ENCODE data around the gene PTGFRN.

GRCh38 chr1:116994411-116994810, 84.7 kb downstream of the PTGFRN start:
- TF ChIP-seq, protein P1, sequence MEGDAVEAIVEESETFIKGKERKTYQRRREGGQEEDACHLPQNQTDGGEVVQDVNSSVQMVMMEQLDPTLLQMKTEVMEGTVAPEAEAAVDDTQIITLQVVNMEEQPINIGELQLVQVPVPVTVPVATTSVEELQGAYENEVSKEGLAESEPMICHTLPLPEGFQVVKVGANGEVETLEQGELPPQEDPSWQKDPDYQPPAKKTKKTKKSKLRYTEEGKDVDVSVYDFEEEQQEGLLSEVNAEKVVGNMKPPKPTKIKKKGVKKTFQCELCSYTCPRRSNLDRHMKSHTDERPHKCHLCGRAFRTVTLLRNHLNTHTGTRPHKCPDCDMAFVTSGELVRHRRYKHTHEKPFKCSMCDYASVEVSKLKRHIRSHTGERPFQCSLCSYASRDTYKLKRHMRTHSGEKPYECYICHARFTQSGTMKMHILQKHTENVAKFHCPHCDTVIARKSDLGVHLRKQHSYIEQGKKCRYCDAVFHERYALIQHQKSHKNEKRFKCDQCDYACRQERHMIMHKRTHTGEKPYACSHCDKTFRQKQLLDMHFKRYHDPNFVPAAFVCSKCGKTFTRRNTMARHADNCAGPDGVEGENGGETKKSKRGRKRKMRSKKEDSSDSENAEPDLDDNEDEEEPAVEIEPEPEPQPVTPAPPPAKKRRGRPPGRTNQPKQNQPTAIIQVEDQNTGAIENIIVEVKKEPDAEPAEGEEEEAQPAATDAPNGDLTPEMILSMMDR (IDR thresholded peaks at IDR 0.05; ENCODE audit: low read length), result no peak
- TF ChIP-seq EZH2phosphoT487 (IDR thresholded peaks at IDR 0.05; ENCODE audit: low read length), result no peak
